ENCODE results near the gene DYNC1H1. TPM values are rescaled to one million over a fixed set of nuclear protein-coding genes. Genes with fewer than 3 reads are reported as not detected.

Gene DYNC1H1
- total RNA-seq, 1 experiment from 2014 or later, result 361 TPM

GRCh38 chr14:101954501-101954900, 9.9 kb upstream of the DYNC1H1 start:
- BruUV-seq (replicated peaks), result no TSS peak
- ChIA-PET POLR2A (no interaction called here), RAD21 (ENCODE audit: low non-redundant PET in 1 of 2, low total read pairs in 2 of 2, uncharacterized antibody in 2 of 2, unreplicated experiment in 2 of 2) (no interaction called here), CTCF (interaction anchor here (1.2 kb wide), 1 partner anchor 247 kb away, joined by 8 read pairs; no protein-coding TSS in a partner anchor)
- Histone ChIP-seq H3K27ac (ENCODE audit: low read depth, low read length) (no peak overlapping the region), H3K79me2 (ENCODE audit: insufficient read depth, low read length) (peaks cover under 1% of the 10 kb centered on the region; the same call in 1 of the 2 replicates), H3K4me3 (replicated peaks in 1 of 2; ENCODE audit: low read depth in 1 of 2, low read length in 2 of 2) (no peak overlapping the region), H3K4me2 (ENCODE audit: low read length) (no peak overlapping the region), H4K20me1 (ENCODE audit: insufficient read depth) (no peaks in the 10 kb centered on the region), H3K27me3 (ENCODE audit: insufficient read depth, low read length) (no peaks in the 10 kb centered on the region), H3K4me1 (ENCODE audit: control insufficient read depth in 1 of 2, insufficient read depth in 2 of 2, low read length in 2 of 2) (peaks cover under 1% of the 10 kb centered on the region in 2 experiments; a peak in 2 of 4 replicates), H3K9ac (ENCODE audit: low read length) (no peak overlapping the region), H2AFZ (ENCODE audit: low read depth, low read length, poor library complexity, severe bottlenecking) (no peak overlapping the region), H3K9me3 (ENCODE audit: control insufficient read depth in 1 of 2, insufficient read depth in 1 of 2, low read depth in 1 of 2, low read length in 2 of 2) (no peaks in the 10 kb centered on the region), H3K36me3 (ENCODE audit: control insufficient read depth in 1 of 2, insufficient read depth in 2 of 2, low read length in 2 of 2) (no peaks in the 10 kb centered on the region), H3K9me2 (ENCODE audit: insufficient read depth) (no peaks in the 10 kb centered on the region)
- intact Hi-C loops (cut with micrococcal nuclease), result no loop called here
- DNase-seq (ENCODE audit: low read depth, low spot score) (no peak), ATAC-seq (no peak)
- TF ChIP-seq YY1 (IDR thresholded peaks at IDR 0.05; ENCODE audit: extremely low read depth, insufficient replicate concordance, low read depth, low read length) (no peak), SP1 (IDR thresholded peaks at IDR 0.05; ENCODE audit: low read depth) (no peak), JUND (IDR thresholded peaks at IDR 0.05) (no peak), RAD21 (IDR thresholded peaks at IDR 0.05; ENCODE audit: low read depth) (no peak), EZH2 (IDR thresholded peaks at IDR 0.05) (no peak), EZH2phosphoT487 (IDR thresholded peaks at IDR 0.05; ENCODE audit: borderline replicate concordance) (no peak), TCF7L2 (IDR thresholded peaks at IDR 0.05; ENCODE audit: borderline replicate concordance, extremely low read depth, insufficient read depth, insufficient read length) (no peak), POLR2A (IDR thresholded peaks at IDR 0.05; ENCODE audit: borderline replicate concordance, extremely low read depth, insufficient read depth, insufficient read length) (no peak)
- TF ChIP-seq, protein P1, sequence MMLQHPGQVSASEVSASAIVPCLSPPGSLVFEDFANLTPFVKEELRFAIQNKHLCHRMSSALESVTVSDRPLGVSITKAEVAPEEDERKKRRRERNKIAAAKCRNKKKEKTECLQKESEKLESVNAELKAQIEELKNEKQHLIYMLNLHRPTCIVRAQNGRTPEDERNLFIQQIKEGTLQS (IDR thresholded peaks at IDR 0.05), result no peak

- no peaks in the 10 kb centered on the region for H3K27me3 ChIP-seq (ENCODE audit: insufficient read depth, low read length)
- no peaks in the 10 kb centered on the region for H3K9me3 ChIP-seq (ENCODE audit: control insufficient read depth in 1 of 2, insufficient read depth in 1 of 2, low read depth in 1 of 2, low read length in 2 of 2)
- BruUV-seq (replicated peaks), result no TSS peak
- ATAC-seq (no peak), DNase-seq (ENCODE audit: low read depth, low spot score) (no peak)
- H3K79me2 ChIP-seq (ENCODE audit: insufficient read depth, low read length), result no peaks in the 10 kb centered on the region
- no peaks in the 10 kb centered on the region for H3K36me3 ChIP-seq (ENCODE audit: control insufficient read depth in 1 of 2, insufficient read depth in 2 of 2, low read length in 2 of 2)
- no peak overlapping the region for H3K4me2 ChIP-seq (ENCODE audit: low read length)
- no peak overlapping the region for H2AFZ ChIP-seq (ENCODE audit: low read depth, low read length, poor library complexity, severe bottlenecking)
- no peak overlapping the region for H3K4me3 ChIP-seq (replicated peaks in 1 of 2; ENCODE audit: low read depth in 1 of 2, low read length in 2 of 2)
- RAD21 ChIA-PET (ENCODE audit: low non-redundant PET in 1 of 2, low total read pairs in 2 of 2, uncharacterized antibody in 2 of 2, unreplicated experiment in 2 of 2), result no interaction called here
- CTCF ChIA-PET, result no interaction called here
- POLR2A ChIA-PET, result no interaction called here
- H3K9me2 ChIP-seq (ENCODE audit: insufficient read depth), result no peaks in the 10 kb centered on the region
- intact Hi-C loops (cut with micrococcal nuclease), result no loop called here
- no peak overlapping the region for H3K9ac ChIP-seq (ENCODE audit: low read length)
- TF ChIP-seq FOSL1 (IDR thresholded peaks at IDR 0.05; ENCODE audit: low read depth), result no peak
- no peak overlapping the region for H3K27ac ChIP-seq (ENCODE audit: low read depth, low read length)
- no peaks in the 10 kb centered on the region for H4K20me1 ChIP-seq (ENCODE audit: insufficient read depth)
- H3K4me1 ChIP-seq (ENCODE audit: control insufficient read depth in 1 of 2, insufficient read depth in 2 of 2, low read length in 2 of 2), result peaks cover 0 to 6% of the 10 kb centered on the region in 2 experiments; a peak in 2 of 4 replicates
Observed at GRCh38 chr14:101955695-101956161, 8.6 kb upstream of the DYNC1H1 start.

Measured in HCT116 (cell line).